ENCODE measurements around the gene PRR5L.
A peak's percentile ranks its signal among the peaks of the same experiment; 100 is the strongest.

Gene PRR5L

DNA sequence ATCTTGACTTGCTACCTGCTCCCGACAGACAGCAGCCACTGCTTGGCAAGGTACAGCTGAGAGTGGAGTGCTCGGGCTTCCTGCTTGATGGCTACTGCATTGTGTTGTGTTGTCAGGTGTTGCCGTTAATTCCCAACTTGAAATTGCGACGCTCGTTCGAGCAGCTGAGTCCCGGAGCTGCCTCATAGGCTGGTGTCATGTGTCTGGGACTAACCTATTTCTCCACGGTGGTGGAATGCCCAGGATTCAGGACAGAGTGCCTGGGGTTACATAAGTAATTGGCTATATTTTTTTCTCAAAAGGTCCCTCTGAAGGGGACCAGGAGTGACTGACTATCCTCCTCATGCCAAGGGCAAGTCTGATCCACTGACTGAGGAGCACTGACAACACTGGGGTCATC is 25.4 kb upstream of the PRR5L start:
- DNase-seq = no peak
- Mint-ChIP-seq H3K27me3 (no peaks in the 10 kb centered on the region), H3K9me3 (peaks cover 0 to 15% of the 10 kb centered on the region in 2 donors), H3K4me1 (peaks cover 5% of the 10 kb centered on the region), H3K4me3 (no peak overlapping the region), H3K27ac (no peak overlapping the region)
- ATAC-seq = no peak

DNA sequence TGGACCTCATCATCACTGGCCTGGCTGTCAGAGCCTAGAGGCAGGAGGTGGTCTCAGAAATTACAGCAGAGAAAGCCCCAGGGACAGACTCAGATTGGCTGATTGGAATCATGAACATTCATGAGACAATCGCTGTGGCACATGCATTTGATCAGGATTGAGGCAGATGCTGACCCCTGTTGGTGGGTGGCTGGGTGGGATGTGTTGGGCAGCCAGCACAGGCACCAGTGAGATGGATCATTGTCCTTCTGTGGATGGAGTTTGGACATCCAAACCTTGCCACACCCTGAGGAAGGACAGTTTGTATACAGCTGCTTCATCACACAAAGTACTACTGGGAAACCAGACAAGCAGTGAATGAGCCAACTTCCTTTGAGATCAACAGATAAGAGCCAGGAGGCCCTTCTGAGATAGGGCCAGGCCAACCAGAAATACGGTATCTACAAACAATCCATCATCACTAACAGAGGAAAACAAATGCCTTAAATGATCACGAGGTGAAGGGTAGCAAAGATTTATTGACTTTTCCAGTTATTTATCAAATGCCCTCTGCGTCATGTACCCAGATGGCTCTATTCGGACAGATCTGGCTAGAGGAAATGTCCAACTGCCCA is 24.2 kb upstream of the PRR5L start:
- H3K4me3 Mint-ChIP-seq = no peak overlapping the region
- no peaks in the 10 kb centered on the region for H3K27me3 Mint-ChIP-seq
- H3K4me1 Mint-ChIP-seq = peaks cover 5% of the 10 kb centered on the region
- DNase-seq (no peak), ATAC-seq (no peak)
- peaks cover 0 to 15% of the 10 kb centered on the region in 2 donors for H3K9me3 Mint-ChIP-seq
- peak overlapping the region in 1 of 2 donors; percentile 37 for H3K27ac Mint-ChIP-seq

DNA sequence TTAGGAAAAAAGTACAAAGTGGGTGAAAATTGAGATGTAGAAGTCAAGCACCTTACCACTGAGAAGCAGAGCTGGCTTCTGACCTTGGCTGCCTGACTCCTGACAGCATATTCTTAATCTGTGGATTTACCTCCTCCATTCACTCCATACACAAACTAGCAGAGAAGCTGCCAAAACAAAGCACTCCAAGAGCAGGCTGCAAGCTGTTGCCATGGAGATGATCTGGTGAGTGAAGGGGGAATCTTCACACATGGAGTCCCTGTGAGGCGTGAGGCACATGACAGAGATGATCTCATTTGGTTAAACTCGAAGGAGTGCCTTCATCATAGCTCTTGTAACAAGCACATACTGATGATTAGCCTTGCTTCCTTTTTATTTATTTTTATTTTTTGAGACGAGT is 23.0 kb upstream of the PRR5L start:
- Mint-ChIP-seq H3K9me3 (peaks cover 0 to 15% of the 10 kb centered on the region in 2 donors), H3K27me3 (no peaks in the 10 kb centered on the region), H3K27ac (no peak overlapping the region), H3K4me1 (no peaks in the 10 kb centered on the region), H3K4me3 (no peak overlapping the region)
- ATAC-seq (no peak), DNase-seq (no peak)

DNA sequence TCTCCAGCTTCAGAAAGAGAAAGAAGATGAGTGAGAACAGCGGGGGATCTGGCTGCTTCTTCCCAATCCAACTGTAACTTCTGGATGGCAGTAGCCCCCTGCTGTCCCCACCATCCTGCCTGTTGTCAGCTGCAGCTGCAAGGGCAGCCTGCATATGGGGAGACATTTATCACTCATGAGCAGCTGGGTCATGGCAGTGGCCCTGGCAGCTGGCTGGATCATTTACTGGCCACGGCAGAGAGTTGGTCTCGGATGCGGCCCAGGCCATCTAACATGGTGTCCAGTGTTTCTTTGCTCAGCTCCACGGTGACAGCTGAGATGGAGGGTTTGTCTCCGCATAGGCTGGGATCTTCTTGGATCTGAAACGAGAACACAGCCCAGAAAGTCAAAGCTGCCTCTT is 21.7 kb upstream of the PRR5L start:
- Mint-ChIP-seq H3K4me1 (no peaks in the 10 kb centered on the region), H3K9me3 (peaks cover 0 to 15% of the 10 kb centered on the region in 2 donors), H3K4me3 (no peak overlapping the region), H3K27me3 (no peaks in the 10 kb centered on the region), H3K27ac (no peak overlapping the region)
- ATAC-seq (no peak), DNase-seq (no peak)

DNA sequence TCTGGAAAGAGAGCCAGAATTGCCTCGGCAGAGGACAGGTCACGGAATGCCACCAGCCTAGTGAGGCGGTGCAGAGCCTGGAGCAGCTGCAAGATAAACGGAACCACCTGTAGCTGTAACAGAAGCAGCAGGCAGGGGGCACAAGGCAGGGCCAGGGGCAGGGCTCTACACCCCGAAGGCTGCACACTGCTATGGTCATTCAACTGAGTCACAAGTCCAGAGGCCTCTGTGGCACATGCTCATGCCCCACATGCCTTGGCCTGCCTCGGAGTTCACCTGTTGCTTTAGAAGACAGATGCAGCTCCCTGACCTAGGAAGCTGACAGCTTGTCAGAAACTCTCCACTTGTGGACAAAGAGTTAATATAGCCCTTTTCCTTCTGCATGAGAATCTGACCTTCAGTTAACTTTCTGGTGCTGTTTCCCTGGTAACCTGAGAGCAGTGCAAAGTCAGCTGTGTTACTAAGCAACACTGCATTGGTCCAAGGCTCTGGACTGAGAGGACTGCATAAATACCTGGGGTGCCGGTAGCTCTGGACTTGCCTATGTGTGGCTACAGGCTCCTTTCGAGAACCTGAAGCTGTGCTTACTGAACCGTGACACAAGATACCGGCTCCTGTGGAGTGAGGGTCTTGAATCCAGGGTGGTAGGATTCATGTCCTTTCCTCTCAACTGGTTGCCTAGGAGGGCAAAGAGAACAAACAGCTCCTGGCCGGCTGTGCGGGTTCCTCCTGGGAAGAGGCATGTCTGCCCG is 17.4 kb upstream of the PRR5L start:
- H3K9me3 Mint-ChIP-seq = peaks cover 9 to 25% of the 10 kb centered on the region in 2 donors

DNA sequence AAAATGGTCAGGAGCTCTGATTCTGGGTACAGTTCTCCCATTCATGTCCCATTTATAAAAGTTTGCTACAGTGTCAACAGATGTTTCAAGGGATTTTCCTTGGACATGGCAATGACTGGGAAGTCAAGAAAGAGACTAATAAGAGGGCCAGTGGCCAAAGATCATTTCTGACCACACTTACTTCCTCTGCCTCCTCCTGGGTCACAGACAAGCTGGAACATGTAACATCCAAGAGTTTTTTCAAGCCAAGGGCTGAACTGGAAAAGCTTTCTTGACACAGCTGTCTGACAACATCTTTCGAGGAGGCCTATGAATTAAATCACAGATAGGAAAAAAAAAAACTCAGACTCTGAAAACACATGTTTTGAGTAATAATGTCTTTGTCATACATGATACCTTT is 15.6 kb upstream of the PRR5L start:
- no peak for DNase-seq
- no peaks in the 10 kb centered on the region for H3K27me3 Mint-ChIP-seq
- ATAC-seq = no peak
- H3K27ac Mint-ChIP-seq = peak overlapping the region in 1 of 2 donors; percentile 19
- peaks cover 18% of the 10 kb centered on the region for H3K4me1 Mint-ChIP-seq
- peaks cover 9 to 19% of the 10 kb centered on the region in 2 donors for H3K9me3 Mint-ChIP-seq
- H3K4me3 Mint-ChIP-seq = no peak overlapping the region

More for the DNA sequence above, 17.4 kb upstream of the PRR5L start:
- ATAC-seq = no peak
- Mint-ChIP-seq H3K4me1 (peaks cover 8% of the 10 kb centered on the region), H3K27ac (no peak overlapping the region), H3K27me3 (no peaks in the 10 kb centered on the region), H3K4me3 (no peak overlapping the region)
- no peak for DNase-seq

DNA sequence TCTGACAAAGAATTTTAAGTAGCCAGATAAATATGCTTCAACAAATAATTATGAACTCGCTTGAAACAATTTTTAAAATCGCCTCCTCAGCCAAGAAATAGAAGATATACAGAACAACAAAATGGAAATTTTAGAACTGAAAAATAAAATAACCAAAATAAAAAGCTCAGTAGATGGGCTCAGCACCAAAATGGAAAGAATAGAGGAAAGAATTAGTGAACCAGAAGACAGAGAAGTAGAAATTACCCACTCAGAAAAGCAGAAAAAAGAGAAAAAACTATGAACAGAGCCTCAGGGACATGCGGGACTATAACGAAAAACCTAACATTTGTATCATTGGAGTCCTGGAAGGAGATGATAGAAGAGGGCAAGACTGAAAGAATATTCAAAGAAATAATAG is 14.2 kb upstream of the PRR5L start:
- peaks cover 18% of the 10 kb centered on the region for H3K4me1 Mint-ChIP-seq
- peaks cover 9 to 19% of the 10 kb centered on the region in 2 donors for H3K9me3 Mint-ChIP-seq
- ATAC-seq (no peak), DNase-seq (no peak)
- no peak overlapping the region for H3K27ac Mint-ChIP-seq
- H3K4me3 Mint-ChIP-seq = no peak overlapping the region
- H3K27me3 Mint-ChIP-seq = no peaks in the 10 kb centered on the region

DNA sequence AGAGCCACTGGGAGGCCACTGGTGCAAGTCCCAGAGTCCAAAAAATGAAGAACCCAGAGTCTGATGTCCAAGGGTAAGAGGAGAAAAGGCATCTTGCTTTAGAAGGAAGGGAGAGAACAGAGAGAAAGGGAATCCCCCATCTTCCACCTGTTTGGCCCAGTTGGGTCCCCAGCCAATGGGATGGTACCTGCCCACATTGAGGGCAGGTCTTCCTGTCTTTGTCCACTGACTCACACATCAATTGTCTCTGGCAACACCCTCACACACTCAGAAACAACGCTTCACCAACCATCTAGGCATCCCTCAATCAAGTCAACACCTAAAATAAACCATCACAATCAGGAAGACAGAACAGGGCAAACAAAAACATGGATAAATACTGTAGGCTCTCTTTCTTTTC is 13.2 kb upstream of the PRR5L start:
- H3K9me3 Mint-ChIP-seq = peaks cover 9 to 19% of the 10 kb centered on the region in 2 donors
- H3K27me3 Mint-ChIP-seq = no peaks in the 10 kb centered on the region
- no peak overlapping the region for H3K4me3 Mint-ChIP-seq
- H3K27ac Mint-ChIP-seq = peak overlapping the region in 1 of 2 donors; percentile 74
- H3K4me1 Mint-ChIP-seq = peaks cover 25% of the 10 kb centered on the region
- DNase-seq (no peak), ATAC-seq (no peak)

DNA sequence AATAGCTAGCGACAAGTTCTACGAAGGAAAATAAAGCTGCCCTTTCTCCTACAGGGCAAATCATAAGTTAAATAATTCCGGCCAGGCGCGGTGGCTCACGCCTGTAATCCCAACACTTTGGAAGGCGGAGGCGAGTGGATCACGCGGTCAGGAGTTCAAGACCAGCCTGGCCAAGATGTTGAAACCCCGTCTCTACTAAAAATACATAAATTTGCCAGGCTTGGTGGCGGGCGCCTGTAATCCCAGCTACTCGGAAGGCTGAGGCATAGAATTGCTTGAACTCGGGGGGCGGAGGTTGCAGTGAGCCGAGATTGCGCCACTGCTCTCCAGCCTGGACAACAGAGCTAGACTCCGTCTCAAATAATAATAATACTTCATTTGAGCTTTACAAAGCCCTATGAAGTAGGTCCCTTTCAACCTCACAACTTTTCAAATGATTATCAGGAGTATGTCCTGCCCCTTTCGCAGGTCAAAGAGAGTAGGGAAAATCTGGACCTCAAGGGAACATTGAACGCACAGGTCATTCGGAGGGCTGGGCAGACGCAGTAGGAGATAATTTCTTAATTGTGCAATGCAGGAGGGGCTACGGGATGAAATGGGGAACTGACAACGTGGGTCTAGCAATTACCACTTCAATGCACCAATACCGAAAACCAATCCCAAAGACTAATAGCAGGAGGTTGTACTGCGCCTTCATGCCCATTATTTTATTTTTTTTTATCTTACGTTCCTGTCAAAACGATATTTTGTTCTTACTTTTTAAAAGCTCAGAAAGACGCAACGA is 7.5 kb upstream of the PRR5L start:
- ATAC-seq (no peak), DNase-seq (no peak)
- peaks cover 11% of the 10 kb centered on the region for H3K27me3 Mint-ChIP-seq
- H3K27ac Mint-ChIP-seq = peak overlapping the region; percentile 90 to 98
- no peaks in the 10 kb centered on the region for H3K9me3 Mint-ChIP-seq
- peaks cover 50% of the 10 kb centered on the region for H3K4me1 Mint-ChIP-seq
- peak overlapping the region; percentile 90 to 92 for H3K4me3 Mint-ChIP-seq

DNA sequence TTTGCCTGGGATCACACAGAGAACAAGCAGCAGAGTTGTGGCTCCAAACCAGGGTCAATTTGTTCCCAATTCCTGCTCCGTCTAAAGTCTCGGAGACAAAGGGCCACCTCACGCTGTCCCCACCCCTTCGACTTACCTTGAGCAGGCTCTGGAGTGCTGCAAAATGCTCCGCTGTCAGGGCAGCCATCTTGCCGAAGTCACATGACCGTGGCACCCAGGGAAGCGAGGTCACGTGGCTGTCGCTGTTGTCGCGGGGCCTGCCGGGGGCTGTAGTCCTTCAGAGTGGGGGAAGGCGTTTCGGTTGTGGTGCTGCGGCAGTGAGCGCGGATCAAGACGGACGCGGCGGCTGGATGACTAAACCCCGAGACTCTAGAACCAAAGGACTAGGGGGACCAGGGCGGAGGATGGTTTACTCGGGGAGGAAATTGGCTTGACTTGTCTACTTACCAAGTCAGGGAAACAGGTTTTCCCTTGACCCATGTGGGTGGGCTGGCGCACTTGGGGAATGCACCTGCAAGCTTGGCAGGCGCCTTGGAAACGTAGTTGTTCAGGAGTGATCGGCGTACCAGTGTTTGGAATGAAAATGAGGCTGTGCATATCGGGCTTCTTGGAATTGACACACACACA is 6.7 kb upstream of the PRR5L start, which contains the start of gene COMMD9:
Gene COMMD9, minus strand, starts transcription at position 199 of the 627 bp plus-strand sequence. Its CDS starts 12 bp downstream, at position 187.
- DNase-seq (peak; percentile 92 to 96), ATAC-seq (peak; percentile 100)
- H3K9me3 Mint-ChIP-seq = no peaks in the 10 kb centered on the region
- peak within 1 kb of the TSS; percentile 90 to 98 for H3K27ac Mint-ChIP-seq
- peak within 1 kb of the TSS; percentile 90 to 92 for H3K4me3 Mint-ChIP-seq
- peaks cover 50% of the 10 kb centered on the region for H3K4me1 Mint-ChIP-seq
- H3K27me3 Mint-ChIP-seq = peaks cover 13% of the 10 kb centered on the region

DNA sequence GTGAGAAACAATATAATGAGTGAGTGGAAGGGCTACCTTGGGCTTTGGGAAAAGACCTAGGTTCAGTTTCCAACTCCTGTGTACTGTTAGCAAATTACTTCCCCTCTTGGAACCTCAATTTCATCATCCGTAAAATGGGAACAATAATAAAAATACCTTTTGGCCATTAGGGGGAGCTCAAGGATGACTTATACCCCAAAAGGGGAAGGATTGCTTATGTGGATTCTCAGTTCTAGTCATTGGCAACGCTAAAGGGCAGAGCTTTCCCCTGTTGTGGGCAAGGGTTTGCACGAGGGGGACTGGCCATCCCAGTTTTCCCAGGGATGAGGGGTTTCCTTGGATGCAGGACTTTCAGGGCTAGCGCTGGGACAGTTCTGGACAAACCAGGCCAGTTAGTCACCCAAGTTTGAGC is 3.8 kb upstream of the PRR5L start:
- Mint-ChIP-seq H3K4me1 (peaks cover 39% of the 10 kb centered on the region), H3K9me3 (no peaks in the 10 kb centered on the region), H3K27me3 (peaks cover 19% of the 10 kb centered on the region), H3K27ac (no peak overlapping the region), H3K4me3 (no peak overlapping the region)
- DNase-seq = peak; percentile 19 to 20
- ATAC-seq = peak; percentile 18

DNA sequence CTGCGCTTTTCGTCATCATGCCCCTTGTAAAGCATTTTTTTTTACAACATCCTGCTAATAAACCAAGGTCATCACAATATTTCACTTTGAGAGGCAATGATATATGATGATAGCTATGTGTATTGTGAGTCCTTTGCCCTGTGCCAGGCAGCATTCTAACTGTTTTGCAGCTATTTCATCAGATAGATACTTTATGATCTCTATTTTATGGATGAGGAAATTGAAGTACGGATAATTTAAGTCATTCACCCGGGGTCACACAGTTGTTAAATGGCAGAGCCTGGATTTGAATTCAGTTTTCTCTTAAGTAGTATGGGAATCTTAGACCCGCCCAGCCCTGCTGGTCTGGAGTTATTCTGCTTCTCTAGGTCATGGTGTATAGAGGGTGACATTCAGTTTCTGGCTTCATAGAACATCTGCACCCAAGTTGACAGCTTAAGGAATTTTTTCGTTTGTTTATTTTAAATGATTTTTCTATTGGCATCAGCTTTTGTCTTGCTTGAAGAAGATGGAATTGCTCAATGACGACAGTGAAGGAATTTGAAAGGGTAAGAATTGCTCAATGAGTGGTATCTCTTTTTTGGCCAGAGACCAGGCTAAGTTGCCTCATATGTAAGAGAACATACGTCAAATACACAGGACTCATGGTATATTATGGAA is 926 bp downstream of the PRR5L start:
- Mint-ChIP-seq H3K4me1 (peaks cover 7% of the 10 kb centered on the region), H3K9me3 (no peaks in the 10 kb centered on the region), H3K4me3 (no peak overlapping the region), H3K27ac (no peak overlapping the region), H3K27me3 (peaks cover 42% of the 10 kb centered on the region)
- ATAC-seq = no peak
- no peak for DNase-seq

DNA sequence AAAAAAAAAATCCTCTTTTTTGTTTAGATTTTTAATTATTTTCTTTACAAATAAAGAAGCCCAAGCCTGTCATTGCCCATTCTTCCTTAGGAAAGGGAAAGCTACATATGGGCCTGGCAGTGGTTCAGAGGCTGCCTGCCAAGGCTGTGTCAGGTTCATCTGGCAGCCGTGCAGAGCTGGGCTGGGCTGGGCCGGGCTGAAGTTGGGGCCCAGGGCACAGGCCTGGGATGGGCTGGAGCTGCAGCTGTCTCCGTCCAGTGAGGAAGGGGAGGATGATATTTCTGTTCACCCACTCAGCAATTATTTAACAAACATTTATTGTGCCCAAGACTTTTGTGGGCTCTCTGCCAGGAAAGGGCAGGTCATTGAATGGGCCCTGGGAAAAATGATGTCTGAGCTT is 4.6 kb downstream of the PRR5L start:
- Mint-ChIP-seq H3K4me3 (no peak overlapping the region), H3K27me3 (peaks cover 33% of the 10 kb centered on the region), H3K27ac (no peak overlapping the region), H3K4me1 (no peaks in the 10 kb centered on the region), H3K9me3 (no peaks in the 10 kb centered on the region)
- DNase-seq (no peak), ATAC-seq (no peak)

DNA sequence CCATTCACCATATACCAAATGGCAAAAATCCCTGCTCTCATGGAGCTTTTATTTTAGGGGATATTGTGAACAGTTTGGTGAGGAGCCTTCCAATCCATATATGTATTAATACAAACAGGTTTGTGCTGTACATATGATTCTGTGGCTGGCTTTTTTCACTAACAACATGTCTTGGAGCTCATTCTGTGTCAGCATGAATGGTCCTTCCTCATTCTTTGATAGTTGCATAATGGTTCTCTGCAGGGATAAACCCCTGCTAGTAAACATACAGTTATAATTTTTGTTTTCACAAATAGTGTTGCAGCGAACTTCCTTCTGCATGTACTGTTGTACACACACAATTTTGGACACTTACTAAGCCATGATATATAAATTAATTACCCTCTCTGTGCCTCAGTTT is 8.3 kb downstream of the PRR5L start:
- H3K9me3 Mint-ChIP-seq = no peaks in the 10 kb centered on the region
- no peak for DNase-seq
- no peak overlapping the region for H3K27ac Mint-ChIP-seq
- no peak for ATAC-seq
- no peak overlapping the region for H3K4me3 Mint-ChIP-seq
- H3K27me3 Mint-ChIP-seq = peaks cover 46% of the 10 kb centered on the region
- H3K4me1 Mint-ChIP-seq = peaks cover 10% of the 10 kb centered on the region

DNA sequence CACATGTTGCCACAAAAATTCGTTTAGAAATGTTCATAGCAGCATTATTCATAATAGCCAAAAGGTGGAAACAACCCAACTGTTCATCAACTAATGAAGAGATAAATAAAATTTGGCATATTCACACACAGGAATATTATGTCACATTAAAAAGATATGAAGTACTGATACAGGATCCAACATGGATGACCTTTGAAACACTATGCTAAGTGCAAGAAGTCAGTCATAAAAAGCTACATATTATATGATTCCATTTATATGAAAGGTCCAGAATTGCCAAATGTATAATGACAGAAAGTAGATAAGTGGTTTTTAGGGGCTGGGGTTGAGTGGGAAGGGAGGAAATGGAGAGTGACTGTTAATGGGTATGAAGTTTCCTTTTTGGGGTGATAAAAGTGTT is 9.0 kb downstream of the PRR5L start:
- Mint-ChIP-seq H3K4me1 (peaks cover 10% of the 10 kb centered on the region), H3K4me3 (no peak overlapping the region), H3K27ac (no peak overlapping the region), H3K27me3 (peaks cover 53% of the 10 kb centered on the region), H3K9me3 (peaks cover 0 to 5% of the 10 kb centered on the region in 2 donors)
- no peak for ATAC-seq
- DNase-seq = no peak

All from stimulated activated naive CD8-positive, alpha-beta T cell treated with anti-CD3 and anti-CD28 coated beads, Interleukin-15, amount 100 ng/mL, for 72 hours (primary cell).